SU-DHL-6 (cell line): ENCODE results near the gene ACSM6.
"Not testable (repeated sequence)": the region's sequence is repeated elsewhere in the genome, so short reads cannot be mapped to it uniquely, and the experiment has no call there.

Source experiments
- H2AFZ ChIP-seq: fragments of 200-600 bp; sonication (generic); 2 replicates; pipeline ENCODE4 v1.6.1; 2014; ENCODE audit warnings: low read depth, mild to moderate bottlenecking, moderate library complexity, mixed read lengths, antibody characterized with exemption, low read length; ENCODE audit not compliant: severe bottlenecking
- H3F3A ChIP-seq: fragments of 200-600 bp; shearing (Covaris generic); 2 replicates; pipeline ENCODE4 v1.6.0; 2016; ENCODE audit warnings: antibody characterized with exemption, mild to moderate bottlenecking; ENCODE audit not compliant: insufficient read depth
- H3K27ac ChIP-seq: fragments of 200-600 bp; sonication (generic); 2 replicates; pipeline ENCODE4 v1.5.1; 2016; ENCODE audit warnings: low read depth, mild to moderate bottlenecking, low read length, moderate library complexity, mixed read lengths
- H3K27me3 ChIP-seq: fragments of 200-600 bp; sonication (generic), shearing (Covaris generic); 2 replicates; pipeline ENCODE4 v1.6.0; 2014; ENCODE audit warnings: mild to moderate bottlenecking, low read length
- H3K36me3 ChIP-seq: fragments of 200-600 bp; sonication (generic); 2 replicates; pipeline ENCODE4 v1.6.1; 2014; ENCODE audit warnings: mild to moderate bottlenecking, low read length, mixed read lengths
- H3K4me2 ChIP-seq: fragments of 300-600, 200-600 bp; shearing (Covaris generic), sonication (generic); 2 replicates; pipeline ENCODE4 v1.6.0; 2014; ENCODE audit warnings: low read length, low read depth, mild to moderate bottlenecking; ENCODE audit not compliant: poor library complexity, severe bottlenecking
- H3K4me3 ChIP-seq: fragments of 200-600 bp; sonication (generic); 2 replicates; pipeline ENCODE4 v1.5.1; 2014; ENCODE audit warnings: antibody characterized with exemption, low read length, mild to moderate bottlenecking, mixed read lengths; ENCODE audit not compliant: insufficient read depth, poor library complexity, severe bottlenecking
- H3K79me2 ChIP-seq: fragments of 200-600 bp; sonication (generic); 2 replicates; pipeline ENCODE4 v1.6.1; 2014; ENCODE audit warnings: mild to moderate bottlenecking, low read length, moderate library complexity; ENCODE audit not compliant: insufficient read depth
- H3K9ac ChIP-seq: fragments of 200-600 bp; sonication (generic); 2 replicates; pipeline ENCODE4 v1.7.0; 2014; ENCODE audit warnings: mild to moderate bottlenecking, low read length
- H3K9me2 ChIP-seq: fragments of 200-600 bp; sonication (generic); replicated peaks from 2 replicates; pipeline ENCODE4 v1.6.1; 2014; ENCODE audit warnings: low read length; ENCODE audit not compliant: insufficient read depth
- H3K9me3 ChIP-seq: fragments of 200-600 bp; sonication (generic); 2 replicates; pipeline ENCODE4 v1.6.1; 2014; ENCODE audit warnings: low read length, mixed read lengths; ENCODE audit not compliant: insufficient read depth
- H4K20me1 ChIP-seq: fragments of 200-600 bp; sonication (generic); 2 replicates; pipeline ENCODE4 v1.6.1; 2014; ENCODE audit warnings: low read depth, mild to moderate bottlenecking, antibody characterized with exemption, low read length, moderate library complexity, mixed read lengths
- EZH2phosphoT487 ChIP-seq: fragments of 200-600 bp; sonication (generic), shearing (Covaris generic); conservative IDR thresholded peaks from 2 replicates; pipeline ENCODE4 v1.6.1; 2018; ENCODE audit warnings: mild to moderate bottlenecking, antibody characterized with exemption, low read length, moderate library complexity, mixed read lengths
- TF ChIP-seq, protein P1 (sequence below): fragments of 200-600 bp; sonication (generic); IDR thresholded peaks from one replicate; pipeline ENCODE4 v1.5.1; 2017; ENCODE audit warnings: antibody characterized with exemption, mild to moderate bottlenecking, low read length, moderate library complexity; ENCODE audit not compliant: insufficient read depth, poor library complexity, severe bottlenecking

ACSM6 gene

DNA sequence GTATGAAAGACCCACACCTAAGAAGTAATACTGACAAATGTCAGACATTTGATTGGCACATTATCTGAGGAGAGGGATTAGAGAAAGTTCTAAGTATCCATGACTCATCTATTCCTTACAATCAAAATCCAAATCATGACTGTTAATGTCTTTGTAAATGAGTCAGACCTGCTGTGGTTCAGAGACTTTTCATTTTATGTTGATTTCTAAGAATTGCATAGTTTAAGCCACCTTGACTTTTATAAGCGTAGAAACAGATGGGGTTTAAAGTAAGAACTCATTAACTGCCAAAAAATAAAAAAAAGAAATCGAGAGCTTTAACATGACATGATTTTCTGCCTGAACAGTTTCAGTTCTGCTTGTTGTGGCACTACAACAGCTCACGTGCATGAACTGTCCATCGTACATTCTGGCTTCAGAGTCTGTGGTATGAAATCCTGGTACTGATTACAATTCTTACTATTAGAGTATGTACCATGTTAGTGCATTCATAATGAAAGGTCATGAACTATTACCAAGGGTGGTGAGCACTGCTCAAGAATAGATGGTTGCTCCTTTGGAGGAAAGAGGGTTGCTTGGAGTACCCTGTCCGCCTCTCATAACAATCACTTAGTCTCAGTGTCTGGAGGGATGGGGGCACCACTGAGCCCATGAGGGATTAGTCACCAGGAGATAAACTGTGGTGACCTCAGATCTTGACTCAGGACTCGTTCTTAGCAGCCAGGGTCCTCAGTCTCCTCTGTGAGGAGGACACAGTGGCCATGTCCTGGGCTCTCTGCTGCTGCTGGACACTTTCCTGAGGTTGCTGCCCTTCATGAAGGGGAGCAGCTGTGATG is 42.2 kb downstream of the ACSM6 start:
- Histone ChIP-seq H2AFZ (no peak overlapping the region), H3F3A (peaks cover 5% of the 10 kb centered on the region), H3K36me3 (no peaks in the 10 kb centered on the region), H3K9ac (peak overlapping the region; percentile 34), H3K27ac (peak overlapping the region; percentile 86), H3K27me3 (no peaks in the 10 kb centered on the region), H3K9me2 (no peaks in the 10 kb centered on the region), H3K4me3 (no peak overlapping the region), H3K9me3 (no peaks in the 10 kb centered on the region), H3K79me2 (no peaks in the 10 kb centered on the region), H4K20me1 (no peaks in the 10 kb centered on the region), H3K4me2 (peak overlapping the region; percentile 46)
- no peak for TF ChIP-seq EZH2phosphoT487
- TF ChIP-seq, protein P1, sequence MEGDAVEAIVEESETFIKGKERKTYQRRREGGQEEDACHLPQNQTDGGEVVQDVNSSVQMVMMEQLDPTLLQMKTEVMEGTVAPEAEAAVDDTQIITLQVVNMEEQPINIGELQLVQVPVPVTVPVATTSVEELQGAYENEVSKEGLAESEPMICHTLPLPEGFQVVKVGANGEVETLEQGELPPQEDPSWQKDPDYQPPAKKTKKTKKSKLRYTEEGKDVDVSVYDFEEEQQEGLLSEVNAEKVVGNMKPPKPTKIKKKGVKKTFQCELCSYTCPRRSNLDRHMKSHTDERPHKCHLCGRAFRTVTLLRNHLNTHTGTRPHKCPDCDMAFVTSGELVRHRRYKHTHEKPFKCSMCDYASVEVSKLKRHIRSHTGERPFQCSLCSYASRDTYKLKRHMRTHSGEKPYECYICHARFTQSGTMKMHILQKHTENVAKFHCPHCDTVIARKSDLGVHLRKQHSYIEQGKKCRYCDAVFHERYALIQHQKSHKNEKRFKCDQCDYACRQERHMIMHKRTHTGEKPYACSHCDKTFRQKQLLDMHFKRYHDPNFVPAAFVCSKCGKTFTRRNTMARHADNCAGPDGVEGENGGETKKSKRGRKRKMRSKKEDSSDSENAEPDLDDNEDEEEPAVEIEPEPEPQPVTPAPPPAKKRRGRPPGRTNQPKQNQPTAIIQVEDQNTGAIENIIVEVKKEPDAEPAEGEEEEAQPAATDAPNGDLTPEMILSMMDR: no peak

DNA sequence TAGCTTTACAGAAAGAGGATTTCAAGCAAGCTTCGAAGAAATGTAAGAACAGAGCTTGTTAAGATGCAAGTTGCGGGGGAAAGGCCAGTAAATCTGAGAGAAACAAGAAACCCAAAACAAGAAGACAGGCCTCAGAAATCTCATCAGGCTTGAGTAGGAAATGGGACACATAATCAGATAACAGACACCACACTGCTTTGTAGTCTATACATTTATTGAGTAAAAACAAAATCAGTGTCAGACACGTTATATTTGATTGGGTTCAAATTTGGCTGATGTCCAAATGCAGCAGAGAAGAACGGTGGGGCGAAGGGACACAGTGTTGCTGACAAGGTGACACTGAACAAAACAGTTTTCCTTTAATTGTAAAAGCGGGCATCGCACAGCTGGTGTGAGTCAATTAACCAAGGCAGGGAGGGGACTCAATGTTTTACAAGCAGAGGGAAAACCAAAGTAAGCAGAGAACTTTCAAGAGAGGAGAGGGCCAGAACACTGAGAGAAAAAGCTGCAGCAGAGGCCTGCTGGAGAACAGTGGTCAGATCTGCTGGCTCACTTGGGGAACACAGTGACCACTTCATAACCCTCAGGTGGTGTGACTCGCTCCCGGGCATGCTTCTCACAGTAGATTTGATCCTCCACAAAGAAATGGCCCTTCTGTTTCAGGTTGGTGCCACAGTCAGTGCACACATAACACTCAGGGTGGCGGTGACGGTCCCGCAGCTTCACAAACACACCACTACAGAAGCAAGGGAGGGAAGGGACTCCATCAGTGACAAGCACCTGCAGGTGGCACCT is 43.5 kb downstream of the ACSM6 start:
- no peak for TF ChIP-seq EZH2phosphoT487
- TF ChIP-seq, protein P1: no peak
- peak overlapping the region; percentile 86 for H3K27ac ChIP-seq
- H3K4me3 ChIP-seq: no peak overlapping the region

DNA sequence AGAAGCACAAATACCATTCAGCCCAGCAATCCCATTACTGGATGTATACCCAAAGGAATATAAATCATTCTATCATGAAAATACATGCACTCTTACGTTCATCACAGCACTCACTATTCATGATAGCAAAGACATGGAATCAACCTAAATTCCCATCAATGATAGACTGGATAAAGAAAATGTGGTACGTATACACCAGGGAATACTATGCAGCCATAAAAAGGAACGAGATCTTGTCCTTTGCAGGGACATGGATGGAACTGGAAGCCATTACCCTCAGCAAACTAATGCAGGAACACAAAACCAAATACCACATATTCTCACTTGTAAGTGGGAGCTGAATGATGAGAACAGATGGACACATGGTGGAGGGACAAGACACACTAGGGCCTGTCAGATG is 46.1 kb downstream of the ACSM6 start:
- H3K4me3 ChIP-seq, H3K9ac ChIP-seq, H3K27me3 ChIP-seq, H2AFZ ChIP-seq, H4K20me1 ChIP-seq, H3K9me3 ChIP-seq, H3K4me2 ChIP-seq, H3K79me2 ChIP-seq, H3K9me2 ChIP-seq, H3K36me3 ChIP-seq, H3F3A ChIP-seq, H3K27ac ChIP-seq: not testable (repeated sequence)

More for the DNA sequence above, 43.5 kb downstream of the ACSM6 start:
- Histone ChIP-seq H3K27me3 (no peaks in the 10 kb centered on the region), H3K36me3 (no peaks in the 10 kb centered on the region), H3F3A (peaks cover 5% of the 10 kb centered on the region), H3K9ac (no peak overlapping the region), H3K9me3 (no peaks in the 10 kb centered on the region), H3K9me2 (no peaks in the 10 kb centered on the region), H3K4me2 (peak overlapping the region; percentile 27), H4K20me1 (no peaks in the 10 kb centered on the region), H3K79me2 (no peaks in the 10 kb centered on the region), H2AFZ (no peak overlapping the region)

DNA sequence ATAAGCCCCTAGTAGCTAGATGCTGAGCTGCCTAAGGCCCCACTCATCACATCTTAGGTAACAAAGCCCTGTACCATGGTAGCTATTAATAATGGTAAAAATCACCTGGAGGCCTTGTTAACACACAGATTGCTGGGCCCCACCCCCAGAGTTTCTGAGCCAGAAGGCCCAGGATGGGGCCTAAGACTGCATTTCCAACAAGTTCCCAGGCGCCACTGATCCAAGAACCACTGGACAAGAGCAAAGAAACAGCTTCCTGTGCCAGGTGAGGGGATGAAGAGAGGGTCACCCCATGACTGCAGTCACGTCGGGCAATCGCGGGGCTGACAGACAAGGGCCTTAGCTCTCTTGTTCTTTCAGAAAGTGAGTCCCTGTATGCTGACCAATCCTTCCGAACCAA is 46.8 kb downstream of the ACSM6 start:
- H3K4me3 ChIP-seq: no peak overlapping the region
- no peak overlapping the region for H3K9ac ChIP-seq
- peaks cover 5% of the 10 kb centered on the region for H3F3A ChIP-seq
- no peaks in the 10 kb centered on the region for H4K20me1 ChIP-seq
- no peaks in the 10 kb centered on the region for H3K9me2 ChIP-seq
- H3K36me3 ChIP-seq: no peaks in the 10 kb centered on the region
- no peak overlapping the region for H3K27ac ChIP-seq
- no peak overlapping the region for H3K4me2 ChIP-seq
- no peak for TF ChIP-seq EZH2phosphoT487
- TF ChIP-seq, protein P1: no peak
- no peak overlapping the region for H2AFZ ChIP-seq
- no peaks in the 10 kb centered on the region for H3K79me2 ChIP-seq
- H3K27me3 ChIP-seq: no peaks in the 10 kb centered on the region
- H3K9me3 ChIP-seq: no peaks in the 10 kb centered on the region
